Fibroblast of lung (primary cell): Measurements from ENCODE around the gene SLC1A7. TPM values are rescaled to one million over a fixed set of nuclear protein-coding genes. Genes with fewer than 3 reads are reported as not detected.

Experiments used
- DNase-seq, 2 donors: peaks; one replicate each; pipeline versions ENCODE4 v3.0.0 to v3.0.0-alpha.2; 2010; ENCODE audit warnings: low read depth in 2 of 2
- H2AFZ ChIP-seq: 2 replicates; pipeline ENCODE4 v1.5.1; 2012; ENCODE audit warnings: low read length, control low read depth, inconsistent platforms
- H3K27ac ChIP-seq: 2 replicates; pipeline ENCODE4 v1.5.1; 2011; ENCODE audit warnings: low read length, control low read depth; ENCODE audit not compliant: insufficient read depth
- H3K27me3 ChIP-seq: 2 replicates; pipeline ENCODE4 v1.5.1; 2011; ENCODE audit warnings: mild to moderate bottlenecking, low read length; ENCODE audit not compliant: control insufficient read depth, insufficient read depth
- H3K36me3 ChIP-seq: 2 replicates; pipeline ENCODE4 v1.5.1; 2011; ENCODE audit warnings: low read length; ENCODE audit not compliant: control insufficient read depth, insufficient read depth
- H3K4me1 ChIP-seq: 2 replicates; pipeline ENCODE4 v1.5.1; 2011; ENCODE audit warnings: low read length; ENCODE audit not compliant: control insufficient read depth, insufficient read depth; ENCODE audit errors: extremely low read depth
- H3K4me2 ChIP-seq: 2 replicates; pipeline ENCODE4 v1.5.1; 2011; ENCODE audit warnings: low read length, control low read depth; ENCODE audit not compliant: insufficient read depth; ENCODE audit errors: extremely low read depth
- H3K4me3 ChIP-seq, 4 experiments: fragments of 200-600 bp in 1 of 4; sonication (generic) in 1 of 4; replicated peaks in 1 of 4; 2 replicates each; pipeline ENCODE4 v1.5.1; 2011 to 2016; ENCODE audit warnings: low read length in 4 of 4, low read depth in 3 of 4, mild to moderate bottlenecking in 3 of 4, control low read depth in 2 of 4, inconsistent platforms in 1 of 4, mixed read lengths in 1 of 4; ENCODE audit not compliant: insufficient read depth in 1 of 4; ENCODE audit errors: control extremely low read depth in 1 of 4
- H3K79me2 ChIP-seq: 2 replicates; pipeline ENCODE4 v1.5.1; 2012; ENCODE audit warnings: mild to moderate bottlenecking, low read length, inconsistent platforms; ENCODE audit not compliant: control insufficient read depth, insufficient read depth
- H3K9ac ChIP-seq: 2 replicates; pipeline ENCODE4 v1.5.1; 2011; ENCODE audit warnings: mild to moderate bottlenecking, low read length, control low read depth; ENCODE audit not compliant: insufficient read depth
- H3K9me3 ChIP-seq: 2 replicates; pipeline ENCODE4 v1.5.1; 2012; ENCODE audit warnings: low read depth, low read length; ENCODE audit not compliant: control insufficient read depth, insufficient read depth
- H4K20me1 ChIP-seq: 2 replicates; pipeline ENCODE4 v1.5.1; 2011; ENCODE audit warnings: low read length; ENCODE audit not compliant: control insufficient read depth, insufficient read depth; ENCODE audit errors: extremely low read depth
- EZH2 ChIP-seq: IDR thresholded peaks from 2 replicates; pipeline ENCODE4 v1.5.1; 2012; ENCODE audit warnings: low read length, control low read depth, mild to moderate bottlenecking; ENCODE audit errors: missing control alignments
- polyA plus RNA-seq, 2 donors: library from polyadenylated mRNA; depleted of rRNA in 1 of 2; stranded (reverse) in 1 of 2; unstranded in 1 of 2; fragments of >200 nt; gene quantifications; 2 replicates each; pipeline ENCODE4 v1.2.1, GENCODE V29; 2011 to 2012; ENCODE audit warnings: missing spikeins in 1 of 2
- total RNA-seq: library from RNA; depleted of rRNA; stranded (reverse); fragments of >200 nt; gene quantifications from 2 replicates; pipeline ENCODE4 v1.2.1, GENCODE V29; 2014
- TF ChIP-seq, protein P1 (sequence below), 2 donors: IDR thresholded peaks in 1 of 2; conservative IDR thresholded peaks in 1 of 2; 1 replicate in 1 of 2; 2 replicates in 1 of 2; pipeline ENCODE4 v1.5.1; 2011 to 2012; ENCODE audit warnings: low read length in 2 of 2, control low read depth in 1 of 2, inconsistent platforms in 1 of 2, low read depth in 1 of 2, mild to moderate bottlenecking in 1 of 2

Gene SLC1A7
- total and polyA plus RNA-seq, 2 donors (not counting 1 experiment from before 2014, with no cell fraction given) = 0.15 to 0.33 TPM

DNA sequence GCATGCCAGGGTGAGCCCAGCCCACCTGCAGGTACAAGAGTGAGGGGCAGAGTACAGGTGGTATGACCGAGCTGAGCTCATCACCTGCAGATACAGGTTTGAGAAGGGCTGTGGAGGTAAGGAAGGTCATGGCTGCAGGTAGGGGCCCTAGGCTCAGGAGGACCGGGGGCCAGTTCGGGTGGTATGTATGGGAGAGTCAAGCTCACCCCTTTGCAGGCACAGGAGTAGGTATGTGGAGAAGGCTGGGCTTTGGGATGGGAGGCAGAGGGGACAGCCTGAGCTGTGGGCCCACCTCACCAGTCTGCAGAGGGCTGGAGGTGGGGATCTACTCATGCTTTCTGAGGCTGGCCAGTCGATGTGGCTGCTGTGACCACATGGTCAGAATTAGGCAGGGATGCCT is 63.2 kb downstream of the SLC1A7 start:
- TF ChIP-seq, protein P1, sequence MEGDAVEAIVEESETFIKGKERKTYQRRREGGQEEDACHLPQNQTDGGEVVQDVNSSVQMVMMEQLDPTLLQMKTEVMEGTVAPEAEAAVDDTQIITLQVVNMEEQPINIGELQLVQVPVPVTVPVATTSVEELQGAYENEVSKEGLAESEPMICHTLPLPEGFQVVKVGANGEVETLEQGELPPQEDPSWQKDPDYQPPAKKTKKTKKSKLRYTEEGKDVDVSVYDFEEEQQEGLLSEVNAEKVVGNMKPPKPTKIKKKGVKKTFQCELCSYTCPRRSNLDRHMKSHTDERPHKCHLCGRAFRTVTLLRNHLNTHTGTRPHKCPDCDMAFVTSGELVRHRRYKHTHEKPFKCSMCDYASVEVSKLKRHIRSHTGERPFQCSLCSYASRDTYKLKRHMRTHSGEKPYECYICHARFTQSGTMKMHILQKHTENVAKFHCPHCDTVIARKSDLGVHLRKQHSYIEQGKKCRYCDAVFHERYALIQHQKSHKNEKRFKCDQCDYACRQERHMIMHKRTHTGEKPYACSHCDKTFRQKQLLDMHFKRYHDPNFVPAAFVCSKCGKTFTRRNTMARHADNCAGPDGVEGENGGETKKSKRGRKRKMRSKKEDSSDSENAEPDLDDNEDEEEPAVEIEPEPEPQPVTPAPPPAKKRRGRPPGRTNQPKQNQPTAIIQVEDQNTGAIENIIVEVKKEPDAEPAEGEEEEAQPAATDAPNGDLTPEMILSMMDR (conservative IDR thresholded peaks at IDR 0.05 in 1 of 2, IDR thresholded peaks at IDR 0.05 in 1 of 2; ENCODE audit: low read depth in 1 of 2, low read length in 2 of 2) = no peak
- no peaks in the 10 kb centered on the region for H3K9me3 ChIP-seq
- no peaks in the 10 kb centered on the region for H3K4me1 ChIP-seq
- no peak overlapping the region for H2AFZ ChIP-seq
- no peaks in the 10 kb centered on the region for H4K20me1 ChIP-seq
- no peak overlapping the region for H3K27ac ChIP-seq
- H3K27me3 ChIP-seq = no peaks in the 10 kb centered on the region
- peaks cover 14% of the 10 kb centered on the region for H3K36me3 ChIP-seq
- no peak overlapping the region for H3K4me3 ChIP-seq
- H3K9ac ChIP-seq = no peak overlapping the region
- no peak overlapping the region for H3K4me2 ChIP-seq
- no peaks in the 10 kb centered on the region for H3K79me2 ChIP-seq
- no peak for DNase-seq

DNA sequence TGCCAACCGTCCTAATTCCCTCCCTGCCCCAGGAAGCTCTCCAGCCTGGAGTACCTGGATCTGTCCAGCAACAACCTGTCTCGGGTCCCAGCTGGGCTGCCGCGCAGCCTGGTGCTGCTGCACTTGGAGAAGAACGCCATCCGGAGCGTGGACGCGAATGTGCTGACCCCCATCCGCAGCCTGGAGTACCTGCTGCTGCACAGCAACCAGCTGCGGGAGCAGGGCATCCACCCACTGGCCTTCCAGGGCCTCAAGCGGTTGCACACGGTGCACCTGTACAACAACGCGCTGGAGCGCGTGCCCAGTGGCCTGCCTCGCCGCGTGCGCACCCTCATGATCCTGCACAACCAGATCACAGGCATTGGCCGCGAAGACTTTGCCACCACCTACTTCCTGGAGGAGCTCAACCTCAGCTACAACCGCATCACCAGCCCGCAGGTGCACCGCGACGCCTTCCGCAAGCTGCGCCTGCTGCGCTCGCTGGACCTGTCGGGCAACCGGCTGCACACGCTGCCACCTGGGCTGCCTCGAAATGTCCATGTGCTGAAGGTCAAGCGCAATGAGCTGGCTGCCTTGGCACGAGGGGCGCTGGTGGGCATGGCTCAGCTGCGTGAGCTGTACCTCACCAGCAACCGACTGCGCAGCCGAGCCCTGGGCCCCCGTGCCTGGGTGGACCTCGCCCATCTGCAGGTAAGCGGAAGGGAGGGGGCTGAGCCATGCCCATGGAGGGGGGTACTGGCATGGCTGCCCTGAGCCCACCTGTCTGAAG is 63.9 kb downstream of the SLC1A7 start:
- Histone ChIP-seq H3K9ac (no peak overlapping the region), H3K36me3 (peaks cover 14% of the 10 kb centered on the region), H3K4me1 (no peaks in the 10 kb centered on the region), H2AFZ (no peak overlapping the region), H3K9me3 (no peaks in the 10 kb centered on the region), H3K27me3 (no peaks in the 10 kb centered on the region), H3K4me3 (no peak overlapping the region), H3K27ac (no peak overlapping the region), H3K79me2 (no peaks in the 10 kb centered on the region), H4K20me1 (no peaks in the 10 kb centered on the region), H3K4me2 (no peak overlapping the region)
- no peak for DNase-seq
- TF ChIP-seq EZH2 = no peak
- TF ChIP-seq, protein P1 (conservative IDR thresholded peaks at IDR 0.05 in 1 of 2, IDR thresholded peaks at IDR 0.05 in 1 of 2; ENCODE audit: low read depth in 1 of 2, low read length in 2 of 2) = no peak

DNA sequence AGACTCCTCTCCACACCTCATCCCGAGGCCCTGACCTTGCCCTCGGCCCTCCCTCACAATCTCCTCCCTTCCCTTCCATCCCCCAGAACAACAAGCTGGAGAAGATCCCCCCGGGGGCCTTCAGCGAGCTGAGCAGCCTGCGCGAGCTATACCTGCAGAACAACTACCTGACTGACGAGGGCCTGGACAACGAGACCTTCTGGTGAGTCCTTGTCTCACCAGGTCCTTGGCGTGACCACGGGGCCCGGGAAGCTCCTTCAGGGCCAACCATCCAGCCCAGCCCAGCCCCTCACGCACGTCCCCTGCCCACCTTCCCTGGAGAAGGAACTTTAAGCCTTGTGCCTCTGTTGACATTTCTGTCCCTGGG is 64.9 kb downstream of the SLC1A7 start:
- TF ChIP-seq, protein P1 (conservative IDR thresholded peaks at IDR 0.05 in 1 of 2, IDR thresholded peaks at IDR 0.05 in 1 of 2; ENCODE audit: low read depth in 1 of 2, low read length in 2 of 2) = no peak
- TF ChIP-seq EZH2 = no peak
- Histone ChIP-seq H4K20me1 (no peaks in the 10 kb centered on the region), H3K4me2 (no peak overlapping the region), H3K36me3 (peaks cover 14% of the 10 kb centered on the region), H3K4me1 (no peaks in the 10 kb centered on the region), H3K9ac (no peak overlapping the region), H3K27me3 (no peaks in the 10 kb centered on the region), H3K9me3 (no peaks in the 10 kb centered on the region), H2AFZ (no peak overlapping the region), H3K27ac (no peak overlapping the region), H3K4me3 (no peak overlapping the region), H3K79me2 (no peaks in the 10 kb centered on the region)
- DNase-seq = no peak
